ENCODE measurements around the gene SPOCK1. TPM values are rescaled to one million over a fixed set of nuclear protein-coding genes. Genes with fewer than 3 reads are reported as not detected.
A peak's percentile ranks its signal among the peaks of the same experiment; 100 is the strongest.
"Not testable (repeated sequence)": the region's sequence is repeated elsewhere in the genome, so short reads cannot be mapped to it uniquely, and the experiment has no call there.

The SPOCK1 gene
- total RNA-seq, 4 donors from 2014 or later: 8.6 to 34.8 (median 13.2) TPM

DNA sequence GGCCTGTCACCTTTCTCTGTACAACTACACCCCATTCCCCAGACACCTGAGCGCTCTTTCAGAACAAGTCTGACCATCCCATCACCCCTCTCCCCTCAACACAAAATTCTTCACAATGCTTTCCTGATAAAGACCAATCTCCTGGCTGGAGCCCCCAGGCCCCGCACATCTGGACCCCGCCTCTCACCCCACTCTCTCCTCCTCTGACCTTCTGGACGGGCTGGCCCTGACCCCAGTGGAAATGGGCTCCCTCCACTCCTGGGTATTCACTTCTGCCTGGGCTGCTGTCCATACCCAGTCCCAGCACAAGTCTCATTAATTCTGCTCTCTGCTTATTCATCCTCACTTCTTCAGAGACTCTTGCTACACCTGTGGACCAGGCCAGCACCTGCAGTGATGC lies 2.1 kb upstream of the SPOCK1 start:
- no peak for TF ChIP-seq EP300 (IDR thresholded peaks at IDR 0.05; ENCODE audit: low read depth)
- TF ChIP-seq POLR2A (IDR thresholded peaks at IDR 0.05): no peak
- TF ChIP-seq POLR2AphosphoS5 (IDR thresholded peaks at IDR 0.05): no peak
- TF ChIP-seq, protein P1, sequence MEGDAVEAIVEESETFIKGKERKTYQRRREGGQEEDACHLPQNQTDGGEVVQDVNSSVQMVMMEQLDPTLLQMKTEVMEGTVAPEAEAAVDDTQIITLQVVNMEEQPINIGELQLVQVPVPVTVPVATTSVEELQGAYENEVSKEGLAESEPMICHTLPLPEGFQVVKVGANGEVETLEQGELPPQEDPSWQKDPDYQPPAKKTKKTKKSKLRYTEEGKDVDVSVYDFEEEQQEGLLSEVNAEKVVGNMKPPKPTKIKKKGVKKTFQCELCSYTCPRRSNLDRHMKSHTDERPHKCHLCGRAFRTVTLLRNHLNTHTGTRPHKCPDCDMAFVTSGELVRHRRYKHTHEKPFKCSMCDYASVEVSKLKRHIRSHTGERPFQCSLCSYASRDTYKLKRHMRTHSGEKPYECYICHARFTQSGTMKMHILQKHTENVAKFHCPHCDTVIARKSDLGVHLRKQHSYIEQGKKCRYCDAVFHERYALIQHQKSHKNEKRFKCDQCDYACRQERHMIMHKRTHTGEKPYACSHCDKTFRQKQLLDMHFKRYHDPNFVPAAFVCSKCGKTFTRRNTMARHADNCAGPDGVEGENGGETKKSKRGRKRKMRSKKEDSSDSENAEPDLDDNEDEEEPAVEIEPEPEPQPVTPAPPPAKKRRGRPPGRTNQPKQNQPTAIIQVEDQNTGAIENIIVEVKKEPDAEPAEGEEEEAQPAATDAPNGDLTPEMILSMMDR (IDR thresholded peaks at IDR 0.05): no peak
- H3K9me3 ChIP-seq: no peaks in the 10 kb centered on the region
- WGBS, 2 donors (ENCODE audit: low coverage in 1 of 2): 73 to 100% methylated on average over 1 to 4 of the region's 4 CpGs
- H3K27me3 ChIP-seq: peaks cover 25% of the 10 kb centered on the region
- H3K4me1 ChIP-seq: peaks cover 0 to 6% (median 3%) of the 10 kb centered on the region in 4 donors
- no peak overlapping the region for H3K27ac ChIP-seq
- intact Hi-C loops (cut with DNase I; ENCODE audit: low total_unique reads) (no loop called here), in situ Hi-C loops (cut with MboI; ENCODE audit: low pct_ligation_motif_present in 1 of 4, low pct_unique_long_range_greater_than_20kb in 1 of 4, low sequenced_read_pairs in 3 of 4) (loop anchor here in 1 of 4 donors (10.0 kb wide), 1 partner anchor 176 kb away; no protein-coding TSS in a partner anchor)
- no peak overlapping the region for H3K4me3 ChIP-seq
- H3K36me3 ChIP-seq: no peaks in the 10 kb centered on the region
- DNase-seq: no peak

DNA sequence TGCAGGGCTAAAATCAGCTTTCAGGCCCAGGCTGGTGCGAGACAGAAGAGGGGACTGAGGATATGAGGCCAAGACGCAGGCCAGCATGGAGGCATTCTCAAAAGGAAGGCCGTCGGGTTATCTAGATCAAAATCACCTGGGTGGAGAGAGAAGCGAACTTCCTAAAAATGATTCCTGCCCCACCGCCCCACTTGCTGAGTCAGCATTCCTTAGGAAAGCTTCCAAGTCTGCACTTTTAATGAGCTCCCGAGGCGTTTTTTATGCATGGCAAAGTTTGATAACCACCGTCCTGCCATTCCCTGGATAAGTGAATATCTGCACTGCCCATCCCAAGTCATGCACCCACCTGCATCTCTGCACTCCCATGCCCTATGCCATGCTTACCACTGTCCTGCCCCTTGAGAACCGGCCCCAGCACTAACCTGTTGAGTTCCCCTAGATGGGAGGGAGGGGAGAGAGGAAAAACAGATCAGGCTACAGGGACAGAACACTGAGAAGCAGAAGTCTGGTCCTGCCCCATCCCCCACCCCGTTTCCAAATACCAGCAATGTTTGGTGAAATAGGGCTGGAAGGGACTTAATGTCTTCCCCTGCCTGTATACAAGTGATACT lies 1.6 kb upstream of the SPOCK1 start:
- peaks cover 0 to 6% (median 3%) of the 10 kb centered on the region in 4 donors for H3K4me1 ChIP-seq
- intact Hi-C loops (cut with DNase I; ENCODE audit: low total_unique reads) (no loop called here), in situ Hi-C loops (cut with MboI; ENCODE audit: low pct_ligation_motif_present in 1 of 4, low pct_unique_long_range_greater_than_20kb in 1 of 4, low sequenced_read_pairs in 3 of 4) (loop anchor here in 1 of 4 donors (10.0 kb wide), 1 partner anchor 176 kb away; no protein-coding TSS in a partner anchor)
- TF ChIP-seq, protein P1 (IDR thresholded peaks at IDR 0.05): no peak
- no peak for TF ChIP-seq POLR2AphosphoS5 (IDR thresholded peaks at IDR 0.05)
- TF ChIP-seq POLR2A (IDR thresholded peaks at IDR 0.05): no peak
- TF ChIP-seq EP300 (IDR thresholded peaks at IDR 0.05; ENCODE audit: low read depth): no peak
- H3K27me3 ChIP-seq: peaks cover 30% of the 10 kb centered on the region
- no peak overlapping the region for H3K27ac ChIP-seq
- no peak overlapping the region for H3K4me3 ChIP-seq
- DNase-seq: no peak
- 79 to 81% methylated on average over 2 to 11 of the region's 11 CpGs for WGBS, 2 donors (ENCODE audit: low coverage in 1 of 2)
- H3K9me3 ChIP-seq: no peaks in the 10 kb centered on the region
- no peaks in the 10 kb centered on the region for H3K36me3 ChIP-seq

DNA sequence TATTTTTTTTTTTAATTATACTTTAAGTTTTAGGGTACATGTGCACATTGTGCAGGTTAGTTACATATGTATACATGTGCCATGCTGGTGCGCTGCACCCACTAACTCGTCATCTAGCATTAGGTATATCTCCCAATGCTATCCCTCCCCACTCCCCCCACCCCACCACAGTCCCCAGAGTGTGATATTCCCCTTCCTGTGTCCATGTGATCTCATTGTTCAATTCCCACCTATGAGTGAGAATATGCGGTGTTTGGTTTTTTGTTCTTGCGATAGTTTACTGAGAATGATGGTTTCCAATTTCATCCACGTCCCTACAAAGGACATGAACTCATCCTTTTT lies 351 bp upstream of the SPOCK1 start:
- intact Hi-C loops (cut with DNase I; ENCODE audit: low total_unique reads): loop anchor here (5.0 to 10.0 kb wide), 2 partner anchors 155 to 177 kb away; no protein-coding TSS in a partner anchor
- H3K9me3 ChIP-seq; H3K4me3 ChIP-seq; DNase-seq; H3K4me1 ChIP-seq; H3K27ac ChIP-seq; H3K36me3 ChIP-seq; in situ Hi-C loops (cut with MboI; ENCODE audit: low pct_ligation_motif_present in 1 of 4, low pct_unique_long_range_greater_than_20kb in 1 of 4, low sequenced_read_pairs in 3 of 4): not testable (repeated sequence)
- 93% methylated on average over 2 of the region's 5 CpGs; no CpG with 5 or more reads in 1 of the 2 donors for WGBS, 2 donors (ENCODE audit: low coverage in 1 of 2)
- H3K27me3 ChIP-seq: peaks cover 33% of the 10 kb centered on the region

DNA sequence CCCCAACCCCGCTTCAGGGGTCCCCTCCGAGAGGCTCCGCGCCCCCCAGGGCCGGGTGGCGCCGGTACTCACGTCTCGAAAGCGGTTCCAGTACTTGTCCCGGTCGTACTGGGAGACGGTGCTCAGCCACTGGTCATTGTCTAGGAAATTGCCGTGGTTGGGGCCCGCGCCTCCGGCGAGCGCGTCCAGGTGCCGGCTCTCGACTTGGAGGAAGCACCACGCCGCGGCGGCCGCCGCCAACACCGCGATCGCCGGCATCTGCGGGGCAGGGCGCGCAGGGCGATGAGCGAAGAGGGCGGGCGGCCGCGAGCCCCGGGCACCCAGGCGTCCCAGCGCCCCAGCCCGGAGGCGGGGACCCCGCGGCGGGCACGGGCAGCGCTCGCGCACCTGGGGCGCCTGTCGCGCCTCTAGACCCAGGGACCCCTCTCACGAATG lies 808 bp downstream of the SPOCK1 start:
- peaks cover 33% of the 10 kb centered on the region for H3K27me3 ChIP-seq
- peak overlapping the region; percentile 20 to 55 (median 36) for H3K4me3 ChIP-seq
- in situ Hi-C loops (cut with MboI; ENCODE audit: low pct_ligation_motif_present in 1 of 4, low pct_unique_long_range_greater_than_20kb in 1 of 4, low sequenced_read_pairs in 3 of 4): no loop called here
- intact Hi-C loops (cut with DNase I; ENCODE audit: low total_unique reads): loop anchor here (5.0 to 10.0 kb wide), 2 partner anchors 154 to 176 kb away; no protein-coding TSS in a partner anchor
- no peak for DNase-seq
- H3K4me1 ChIP-seq: peaks cover 0 to 6% (median 3%) of the 10 kb centered on the region in 4 donors
- no peaks in the 10 kb centered on the region for H3K9me3 ChIP-seq
- 36% methylated on average over 12 of the region's 57 CpGs; no CpG with 5 or more reads in 1 of the 2 donors for WGBS, 2 donors (ENCODE audit: low coverage in 1 of 2)
- no peaks in the 10 kb centered on the region for H3K36me3 ChIP-seq
- no peak overlapping the region for H3K27ac ChIP-seq
- TF ChIP-seq POLR2AphosphoS5 (IDR thresholded peaks at IDR 0.05) (no peak), POLR2A (IDR thresholded peaks at IDR 0.05) (no peak), EP300 (IDR thresholded peaks at IDR 0.05; ENCODE audit: low read depth) (no peak)
- TF ChIP-seq, protein P1 (IDR thresholded peaks at IDR 0.05): no peak

Measured in transverse colon (tissue), 4 donors.